Esophagus (tissue), 2 donors: ENCODE results near the gene ALKBH6. TPM values are rescaled to one million over a fixed set of nuclear protein-coding genes. Genes with fewer than 3 reads are reported as not detected.

Experiments
- H3K27ac ChIP-seq, 2 donors: one replicate each; pipeline ENCODE4 v1.5.1; 2013; ENCODE audit warnings: low read depth in 2 of 2, mild to moderate bottlenecking in 2 of 2, inconsistent platforms in 1 of 2, low read length in 1 of 2, moderate library complexity in 1 of 2
- H3K27me3 ChIP-seq, 2 donors: one replicate each; pipeline ENCODE4 v1.6.1; 2013; ENCODE audit warnings: low read length in 2 of 2, control low read depth in 1 of 2, mild to moderate bottlenecking in 1 of 2; ENCODE audit not compliant: insufficient read depth in 2 of 2, control insufficient read depth in 1 of 2
- H3K36me3 ChIP-seq, 2 donors: one replicate each; pipeline ENCODE4 v1.6.1; 2013; ENCODE audit warnings: low read length in 1 of 2; ENCODE audit not compliant: control insufficient read depth in 2 of 2, insufficient read depth in 2 of 2
- H3K4me1 ChIP-seq, 2 donors: one replicate each; pipeline ENCODE4 v1.6.1; 2013; ENCODE audit warnings: low read length in 1 of 2; ENCODE audit not compliant: control insufficient read depth in 2 of 2, insufficient read depth in 2 of 2
- H3K4me3 ChIP-seq, 2 donors: one replicate each; pipeline ENCODE4 v1.5.1; 2013; ENCODE audit warnings: low read length in 2 of 2, mild to moderate bottlenecking in 2 of 2, low read depth in 1 of 2, moderate library complexity in 1 of 2
- H3K9me3 ChIP-seq, 2 donors: one replicate each; pipeline ENCODE4 v1.6.1; 2013; ENCODE audit warnings: mild to moderate bottlenecking in 2 of 2, low read depth in 1 of 2, low read length in 1 of 2, moderate library complexity in 1 of 2; ENCODE audit not compliant: control insufficient read depth in 2 of 2, insufficient read depth in 1 of 2
- WGBS, 2 donors: extraction: QIAGEN DNeasy Blood & Tissue Kit; methylation state at CpG; one replicate each; pipeline ENCODE4 v1.1.7; 2013; 5-methylcytosine and 5-hydroxymethylcytosine counted together
- polyA plus RNA-seq, 2 donors: library from polyadenylated mRNA; stranded (reverse); fragments of 200-250 nt; gene quantifications; one replicate each; pipeline ENCODE4 v1.2.3, GENCODE V29; 2013
- donor health status: healthy with polysubstance abuse.
- donor health status: Bipolar disorder and iron deficiency.

The ALKBH6 gene
- polyA plus RNA-seq, 2 donors = 15.9 to 19.2 TPM

DNA sequence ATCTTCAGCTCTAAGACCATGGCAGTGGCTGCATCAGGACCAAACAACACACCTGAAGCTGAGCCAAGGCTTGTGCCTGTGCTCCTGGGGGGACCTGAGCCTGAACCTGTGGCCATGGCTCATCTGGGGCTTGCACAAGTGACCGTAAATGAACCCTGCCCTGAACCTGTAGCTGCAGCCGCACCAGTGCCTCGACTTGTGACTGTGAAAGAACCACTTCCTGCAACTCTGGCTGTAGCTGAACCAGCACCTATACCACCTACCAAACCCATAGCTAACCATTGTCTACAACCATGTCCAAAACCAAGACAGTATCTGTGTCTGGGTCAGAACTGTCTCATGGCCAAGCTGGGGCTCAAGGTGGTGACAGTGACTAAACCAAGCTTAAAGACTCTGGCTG lies 47.2 kb downstream of the ALKBH6 start:
- Histone ChIP-seq H3K4me1 (no peaks in the 10 kb centered on the region), H3K27me3 (no peaks in the 10 kb centered on the region), H3K36me3 (no peaks in the 10 kb centered on the region), H3K4me3 (no peak overlapping the region), H3K27ac (no peak overlapping the region), H3K9me3 (no peaks in the 10 kb centered on the region)
- 74 to 78% methylated on average over 3 of the region's 3 CpGs for WGBS, 2 donors

DNA sequence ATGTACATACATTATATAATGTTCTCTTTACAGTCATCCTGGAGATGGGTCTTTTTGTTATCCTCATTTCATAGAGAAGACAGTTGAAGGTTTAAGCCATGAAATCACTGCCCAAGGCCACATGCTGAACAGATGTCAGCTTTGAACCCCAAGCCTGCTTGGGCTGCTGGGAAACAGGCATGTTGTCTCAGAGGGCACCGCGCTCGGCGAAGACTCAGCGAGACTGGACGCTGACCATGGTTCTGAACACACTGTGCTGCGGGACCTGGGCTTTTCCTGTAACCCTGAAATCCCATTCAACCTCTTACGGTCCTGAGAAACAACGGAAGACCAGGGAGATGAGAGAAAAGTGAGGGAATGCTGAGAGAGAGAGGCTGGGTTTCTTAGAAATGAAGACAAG lies 50.5 kb downstream of the ALKBH6 start:
- Histone ChIP-seq H3K4me1 (peaks cover 2 to 11% of the 10 kb centered on the region in 2 donors), H3K27me3 (peaks cover 0 to 5% of the 10 kb centered on the region in 2 donors), H3K27ac (no peak overlapping the region), H3K9me3 (peaks cover 0 to 2% of the 10 kb centered on the region in 2 donors), H3K4me3 (no peak overlapping the region), H3K36me3 (no peaks in the 10 kb centered on the region)
- WGBS, 2 donors = 11 to 16% methylated on average over 9 of the region's 9 CpGs

DNA sequence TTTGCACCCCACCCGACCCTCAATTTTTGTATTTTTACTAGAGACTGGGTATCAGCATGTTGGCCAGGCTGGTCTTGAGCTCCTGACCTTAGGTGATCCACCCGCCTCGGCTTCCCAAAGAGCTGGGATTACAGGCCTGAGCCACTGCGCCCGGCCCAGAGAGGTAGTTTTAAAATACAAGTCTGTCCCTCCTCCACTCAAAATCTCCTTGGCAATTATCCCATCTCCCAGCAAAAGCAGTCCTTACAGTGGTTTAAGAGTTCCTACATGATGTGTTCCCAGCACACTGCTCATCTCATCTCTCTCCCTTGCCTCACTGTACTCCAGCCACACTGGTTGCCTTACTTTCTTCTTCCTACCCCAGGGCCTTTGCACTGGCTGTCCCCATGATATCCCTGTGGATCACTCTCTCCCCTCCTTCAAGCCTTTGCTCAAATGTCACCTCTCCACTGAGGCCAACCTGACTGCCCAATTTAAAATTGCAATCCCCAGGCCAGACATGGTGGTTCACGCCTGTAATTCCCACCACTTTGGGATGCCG lies 53.5 kb downstream of the ALKBH6 start:
- WGBS, 2 donors = 82 to 88% methylated on average over 7 of the region's 7 CpGs
- no peak overlapping the region for H3K4me3 ChIP-seq
- peaks cover 0 to 5% of the 10 kb centered on the region in 2 donors for H3K27me3 ChIP-seq
- H3K4me1 ChIP-seq = peaks cover 2 to 11% of the 10 kb centered on the region in 2 donors
- H3K27ac ChIP-seq = no peak overlapping the region
- no peaks in the 10 kb centered on the region for H3K36me3 ChIP-seq
- H3K9me3 ChIP-seq = peaks cover 0 to 2% of the 10 kb centered on the region in 2 donors

DNA sequence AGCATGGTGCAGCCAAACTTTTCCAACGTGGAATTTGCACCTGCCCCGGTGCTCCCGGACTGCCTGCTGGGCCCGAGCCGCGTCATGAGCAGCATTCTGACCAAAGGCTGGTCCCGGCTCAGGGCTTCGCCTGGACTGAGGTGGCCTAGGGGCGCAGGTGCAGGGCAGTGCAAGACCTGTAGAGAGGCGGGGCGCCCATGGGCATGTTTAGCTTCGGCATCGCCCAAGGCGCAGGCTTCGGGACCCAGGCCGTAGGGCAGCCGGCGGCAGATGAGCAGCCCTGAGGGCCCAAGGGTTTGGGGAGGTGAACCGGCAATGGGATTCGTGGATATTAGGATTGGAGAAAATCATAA lies 54.1 kb downstream of the ALKBH6 start:
- peaks cover 0 to 2% of the 10 kb centered on the region in 2 donors for H3K9me3 ChIP-seq
- H3K4me3 ChIP-seq = no peak overlapping the region
- H3K27me3 ChIP-seq = peaks cover 0 to 5% of the 10 kb centered on the region in 2 donors
- no peak overlapping the region for H3K27ac ChIP-seq
- H3K36me3 ChIP-seq = no peaks in the 10 kb centered on the region
- WGBS, 2 donors = 26 to 32% methylated on average over 20 of the region's 20 CpGs
- peaks cover 2 to 11% of the 10 kb centered on the region in 2 donors for H3K4me1 ChIP-seq

Other genes starting within 250 kb of the ALKBH6 start
- gene ARHGAP33, start 238.6 kb downstream of the ALKBH6 start, polyA plus RNA-seq = 10 to 100 TPM in 1 of 2 donors, 1 to 10 TPM in 1; 5.7 to 20.8 TPM
- gene PRODH2, start 201.4 kb downstream of the ALKBH6 start, polyA plus RNA-seq = not detected
- not detected for gene NPHS1, start 161.7 kb downstream of the ALKBH6 start, polyA plus RNA-seq
- gene KIRREL2, start 157.3 kb downstream of the ALKBH6 start, polyA plus RNA-seq = under 1 TPM in 1 of 2 donors, not detected in 1; 0.02 TPM
- 1 to 10 TPM in 1 of 2 donors, under 1 TPM in 1; 0.69 to 1.4 TPM for gene APLP1, start 145.6 kb downstream of the ALKBH6 start, polyA plus RNA-seq
- gene NFKBID, start 113.7 kb downstream of the ALKBH6 start, polyA plus RNA-seq = 1 to 10 TPM; 6.6 to 8.5 TPM
- gene HCST, start 111.7 kb downstream of the ALKBH6 start, polyA plus RNA-seq = 1 to 10 TPM; 6.2 to 6.7 TPM
- gene TYROBP, start 105.9 kb downstream of the ALKBH6 start, polyA plus RNA-seq = 10 to 100 TPM; 16.7 to 26.8 TPM
- 1 to 10 TPM; 4.9 to 5.0 TPM for gene LRFN3, start 77.8 kb downstream of the ALKBH6 start, polyA plus RNA-seq
- gene SDHAF1, start 19.0 kb downstream of the ALKBH6 start, polyA plus RNA-seq = 10 to 100 TPM in 1 of 2 donors, 1 to 10 TPM in 1; 8.6 to 18.0 TPM
- gene SYNE4, start 5.4 kb downstream of the ALKBH6 start, polyA plus RNA-seq = 1 to 10 TPM in 1 of 2 donors, under 1 TPM in 1; 0.87 to 2.7 TPM
- gene CLIP3, start 18.7 kb upstream of the ALKBH6 start, polyA plus RNA-seq = 1 to 10 TPM; 2.8 to 7.3 TPM
- 1 to 10 TPM; 3.9 to 4.3 TPM for gene THAP8, start 40.1 kb upstream of the ALKBH6 start, polyA plus RNA-seq
- gene WDR62, start 40.7 kb upstream of the ALKBH6 start, polyA plus RNA-seq = 1 to 10 TPM; 2.1 to 2.7 TPM
- under 1 TPM in 1 of 2 donors, not detected in 1; 0.16 TPM for gene OVOL3, start 96.9 kb upstream of the ALKBH6 start, polyA plus RNA-seq
- 10 to 100 TPM; 66.7 to 77.8 TPM for gene POLR2I, start 100.7 kb upstream of the ALKBH6 start, polyA plus RNA-seq
- gene TBCB, start 101.3 kb upstream of the ALKBH6 start, polyA plus RNA-seq = 100 to 1,000 TPM; 100 to 149 TPM
- 1,000 to 10,000 TPM in 1 of 2 donors, 100 to 1,000 TPM in 1; 919 to 1,019 TPM for gene CAPNS1, start 125.9 kb upstream of the ALKBH6 start, polyA plus RNA-seq
- 10 to 100 TPM; 17.3 to 22.9 TPM for gene COX7A1, start 138.2 kb upstream of the ALKBH6 start, polyA plus RNA-seq
- 1 to 10 TPM; 1.9 to 3.5 TPM for gene ZNF565, start 200.5 kb upstream of the ALKBH6 start, polyA plus RNA-seq
- gene ZNF146, start 200.9 kb upstream of the ALKBH6 start, polyA plus RNA-seq = 10 to 100 TPM; 13.4 to 22.2 TPM